DOHH2 (cell line): ENCODE results near the gene MACROD2.

Experiments used
- EZH2phosphoT487 ChIP-seq: fragments of 200-600 bp; sonication (generic); IDR thresholded peaks from 2 replicates; pipeline ENCODE4 v1.6.1; 2017; ENCODE audit warnings: borderline replicate concordance, mild to moderate bottlenecking, antibody characterized with exemption, low read length, moderate library complexity, mixed read lengths
- TF ChIP-seq, protein P1 (sequence below): fragments of 200-600 bp; sonication (generic); IDR thresholded peaks from one replicate; pipeline ENCODE4 v1.5.1; 2014; ENCODE audit warnings: antibody characterized with exemption, mild to moderate bottlenecking, low read depth, low read length; ENCODE audit not compliant: poor library complexity, severe bottlenecking

DNA sequence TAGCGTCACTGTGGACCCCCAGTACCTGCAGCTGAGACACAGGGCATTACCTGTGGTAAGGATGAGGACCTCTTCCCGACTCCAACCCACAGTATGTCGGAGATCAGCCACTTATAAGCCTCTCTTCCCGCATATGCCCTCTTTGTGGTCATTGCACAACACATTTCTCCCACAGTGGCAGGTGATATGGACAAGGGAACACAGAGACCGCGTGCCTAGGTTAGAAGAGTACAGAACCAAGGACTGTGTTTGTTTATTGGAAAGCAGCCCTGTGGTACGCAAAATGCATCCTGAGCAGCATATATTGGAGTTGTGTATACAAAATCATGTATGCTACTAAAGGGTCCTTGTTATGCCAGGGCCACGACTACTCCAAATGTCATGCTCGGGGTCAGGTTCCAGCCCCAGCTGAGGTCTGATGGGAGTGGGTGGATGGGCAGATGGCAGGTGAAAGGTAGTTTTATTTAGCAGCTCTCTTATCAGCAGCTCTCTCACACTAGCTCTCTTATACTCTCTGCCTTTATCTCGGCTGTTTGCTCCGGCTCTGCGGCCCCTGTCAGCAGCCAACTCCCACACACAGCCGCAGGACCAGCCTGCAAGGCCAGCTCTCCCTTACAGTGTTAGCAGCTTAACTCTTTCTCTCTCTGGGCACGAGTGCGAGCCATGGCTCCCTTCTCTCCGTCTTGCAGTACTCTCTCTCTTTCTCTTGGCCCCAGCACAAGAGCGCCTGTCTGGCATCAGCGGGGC is 2009.0 kb downstream of the MACROD2 start:
- TF ChIP-seq, protein P1, sequence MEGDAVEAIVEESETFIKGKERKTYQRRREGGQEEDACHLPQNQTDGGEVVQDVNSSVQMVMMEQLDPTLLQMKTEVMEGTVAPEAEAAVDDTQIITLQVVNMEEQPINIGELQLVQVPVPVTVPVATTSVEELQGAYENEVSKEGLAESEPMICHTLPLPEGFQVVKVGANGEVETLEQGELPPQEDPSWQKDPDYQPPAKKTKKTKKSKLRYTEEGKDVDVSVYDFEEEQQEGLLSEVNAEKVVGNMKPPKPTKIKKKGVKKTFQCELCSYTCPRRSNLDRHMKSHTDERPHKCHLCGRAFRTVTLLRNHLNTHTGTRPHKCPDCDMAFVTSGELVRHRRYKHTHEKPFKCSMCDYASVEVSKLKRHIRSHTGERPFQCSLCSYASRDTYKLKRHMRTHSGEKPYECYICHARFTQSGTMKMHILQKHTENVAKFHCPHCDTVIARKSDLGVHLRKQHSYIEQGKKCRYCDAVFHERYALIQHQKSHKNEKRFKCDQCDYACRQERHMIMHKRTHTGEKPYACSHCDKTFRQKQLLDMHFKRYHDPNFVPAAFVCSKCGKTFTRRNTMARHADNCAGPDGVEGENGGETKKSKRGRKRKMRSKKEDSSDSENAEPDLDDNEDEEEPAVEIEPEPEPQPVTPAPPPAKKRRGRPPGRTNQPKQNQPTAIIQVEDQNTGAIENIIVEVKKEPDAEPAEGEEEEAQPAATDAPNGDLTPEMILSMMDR: no peak
- TF ChIP-seq EZH2phosphoT487: no peak
